Epithelial cell of proximal tubule (primary cell): ENCODE data around the gene CA9. TPM values are rescaled to one million over a fixed set of nuclear protein-coding genes. Genes with fewer than 3 reads are reported as not detected.

Experiments used
- DNase-seq: peaks from one replicate; pipeline ENCODE4 v3.0.0-alpha.2; 2011; ENCODE audit warnings: low read depth
- H3K4me3 ChIP-seq: 2 replicates; pipeline ENCODE4 v1.5.1; 2011; ENCODE audit warnings: low read depth, mild to moderate bottlenecking, low read length
- total RNA-seq: library from RNA; depleted of rRNA; stranded (reverse); fragments of >200 nt; gene quantifications from 2 replicates; pipeline ENCODE4 v1.2.3, GENCODE V29; 2015
- TF ChIP-seq, protein P1 (sequence below): conservative IDR thresholded peaks from 2 replicates; pipeline ENCODE4 v1.5.1; 2012; ENCODE audit warnings: low read depth, mild to moderate bottlenecking, low read length

Gene CA9
- total RNA-seq, 1 donor from 2014 or later = not detected

DNA sequence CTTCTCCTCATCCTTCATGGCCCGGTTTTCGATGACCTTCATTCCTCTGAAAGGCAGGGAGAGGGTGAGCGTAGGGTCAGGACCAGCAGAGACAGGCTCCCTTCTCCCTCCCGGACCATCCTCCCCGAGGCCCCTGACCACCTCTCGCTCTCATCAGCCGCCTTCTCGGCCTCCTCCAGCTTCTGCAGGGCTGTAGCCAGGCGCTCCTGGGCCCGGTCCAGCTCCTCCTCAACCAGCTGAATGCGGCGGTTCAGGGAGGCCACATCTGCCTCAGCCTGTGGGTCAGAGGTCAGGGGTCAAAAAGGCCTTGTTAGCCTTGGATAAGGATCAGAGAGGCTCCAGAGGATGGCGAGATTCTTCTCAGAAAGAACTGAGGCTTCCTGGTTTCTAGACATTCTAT, 11.8 kb downstream of the CA9 start:
- TF ChIP-seq, protein P1, sequence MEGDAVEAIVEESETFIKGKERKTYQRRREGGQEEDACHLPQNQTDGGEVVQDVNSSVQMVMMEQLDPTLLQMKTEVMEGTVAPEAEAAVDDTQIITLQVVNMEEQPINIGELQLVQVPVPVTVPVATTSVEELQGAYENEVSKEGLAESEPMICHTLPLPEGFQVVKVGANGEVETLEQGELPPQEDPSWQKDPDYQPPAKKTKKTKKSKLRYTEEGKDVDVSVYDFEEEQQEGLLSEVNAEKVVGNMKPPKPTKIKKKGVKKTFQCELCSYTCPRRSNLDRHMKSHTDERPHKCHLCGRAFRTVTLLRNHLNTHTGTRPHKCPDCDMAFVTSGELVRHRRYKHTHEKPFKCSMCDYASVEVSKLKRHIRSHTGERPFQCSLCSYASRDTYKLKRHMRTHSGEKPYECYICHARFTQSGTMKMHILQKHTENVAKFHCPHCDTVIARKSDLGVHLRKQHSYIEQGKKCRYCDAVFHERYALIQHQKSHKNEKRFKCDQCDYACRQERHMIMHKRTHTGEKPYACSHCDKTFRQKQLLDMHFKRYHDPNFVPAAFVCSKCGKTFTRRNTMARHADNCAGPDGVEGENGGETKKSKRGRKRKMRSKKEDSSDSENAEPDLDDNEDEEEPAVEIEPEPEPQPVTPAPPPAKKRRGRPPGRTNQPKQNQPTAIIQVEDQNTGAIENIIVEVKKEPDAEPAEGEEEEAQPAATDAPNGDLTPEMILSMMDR = no peak
- no peak for DNase-seq
- no peak overlapping the region for H3K4me3 ChIP-seq

DNA sequence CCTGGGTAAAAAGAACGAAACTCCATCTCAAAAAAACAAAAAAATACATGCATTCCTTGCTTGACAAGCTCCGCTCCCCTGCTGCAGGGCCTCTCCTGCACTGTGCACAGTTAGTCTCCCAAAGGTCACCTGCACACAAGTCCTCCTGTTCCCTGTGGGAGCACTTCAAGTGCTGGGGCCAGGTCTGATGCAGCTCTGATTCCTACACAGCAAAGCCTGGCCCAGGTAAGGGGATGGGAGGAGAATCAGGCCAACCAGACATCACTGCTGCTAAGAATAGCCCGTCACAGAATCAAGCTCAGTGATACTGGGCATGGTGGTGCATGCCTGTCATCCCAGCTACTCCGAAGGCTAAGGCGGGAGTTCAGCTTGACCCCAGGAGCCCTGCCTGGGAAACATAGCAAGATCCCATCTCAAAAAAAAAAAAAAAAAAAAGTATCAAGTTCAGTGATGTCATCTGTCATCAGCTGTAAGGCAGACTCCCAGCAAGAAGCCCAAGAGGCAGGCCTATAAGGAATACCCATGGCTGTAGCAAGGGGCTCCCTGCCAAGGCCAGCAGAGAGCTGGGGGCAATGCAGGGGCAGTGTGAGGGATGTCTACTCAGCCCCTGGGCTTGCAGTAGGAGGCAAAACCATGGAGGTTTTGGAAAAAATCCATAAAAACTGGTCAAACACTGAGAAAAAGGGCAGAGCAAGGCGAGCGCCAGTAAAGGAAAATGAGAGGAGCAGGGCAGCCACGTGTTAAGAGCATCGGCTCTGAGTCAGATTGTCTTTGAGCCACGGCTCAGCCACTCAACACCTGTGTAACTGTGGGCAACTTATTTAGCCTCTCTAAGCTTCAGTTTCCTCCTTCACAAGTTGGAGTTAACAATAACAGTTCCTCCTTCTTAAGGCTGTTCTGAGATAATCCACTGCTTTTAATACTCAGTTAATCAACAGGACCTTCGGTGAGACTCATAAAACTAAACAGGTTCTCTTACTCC, 12.8 kb downstream of the CA9 start:
- DNase-seq = no peak
- TF ChIP-seq, protein P1 = no peak
- H3K4me3 ChIP-seq = no peak overlapping the region

DNA sequence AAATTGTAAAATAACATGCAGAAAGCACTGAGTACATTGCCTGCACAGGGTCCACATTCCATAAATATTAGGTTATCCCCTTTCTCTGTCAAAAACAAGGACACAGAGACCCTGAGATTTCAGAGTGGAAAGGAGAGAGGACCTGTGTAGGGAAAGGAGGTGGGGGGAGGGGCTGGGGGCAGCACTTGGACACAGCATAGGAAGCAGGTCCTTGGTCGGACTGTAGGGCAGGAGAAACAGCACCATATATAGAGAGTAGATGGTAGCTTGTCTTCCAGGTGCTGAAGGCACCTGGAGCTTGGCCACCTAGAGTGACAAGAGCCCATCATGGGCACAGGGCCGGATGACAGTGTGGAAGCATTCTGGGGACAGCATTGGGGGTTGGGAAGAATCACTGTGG, 13.6 kb downstream of the CA9 start:
- no peak for DNase-seq
- H3K4me3 ChIP-seq = no peak overlapping the region
- TF ChIP-seq, protein P1 = no peak

DNA sequence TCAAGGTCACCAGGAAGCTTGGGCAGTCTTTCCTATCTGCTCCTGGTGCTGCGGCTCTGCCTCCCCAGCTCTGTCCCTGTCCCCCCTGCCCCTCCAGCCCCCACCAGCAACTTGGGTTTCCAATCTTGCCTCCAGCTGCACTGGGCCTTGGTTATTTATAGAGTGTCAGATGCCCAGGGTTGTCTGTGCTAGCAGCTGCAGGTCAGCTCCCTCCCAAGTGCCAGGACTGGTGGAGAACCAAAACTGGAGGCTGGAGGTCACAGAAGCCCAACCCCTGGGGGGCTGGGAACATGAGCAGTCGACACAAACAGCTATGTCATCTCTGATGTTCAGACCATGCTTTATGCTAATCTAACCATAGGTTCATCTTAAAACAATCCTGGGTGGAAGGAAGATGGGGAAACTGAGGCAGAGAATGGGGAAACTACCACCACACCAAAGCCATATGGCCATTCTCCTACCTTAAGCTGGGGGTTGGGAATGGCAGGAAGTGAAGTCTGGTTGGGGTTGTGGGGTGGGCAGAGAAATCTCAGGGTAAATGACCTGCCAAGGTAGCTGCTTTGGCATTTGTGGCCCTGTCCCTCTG, 14.3 kb downstream of the CA9 start:
- H3K4me3 ChIP-seq = no peak overlapping the region
- TF ChIP-seq, protein P1 = no peak
- no peak for DNase-seq

DNA sequence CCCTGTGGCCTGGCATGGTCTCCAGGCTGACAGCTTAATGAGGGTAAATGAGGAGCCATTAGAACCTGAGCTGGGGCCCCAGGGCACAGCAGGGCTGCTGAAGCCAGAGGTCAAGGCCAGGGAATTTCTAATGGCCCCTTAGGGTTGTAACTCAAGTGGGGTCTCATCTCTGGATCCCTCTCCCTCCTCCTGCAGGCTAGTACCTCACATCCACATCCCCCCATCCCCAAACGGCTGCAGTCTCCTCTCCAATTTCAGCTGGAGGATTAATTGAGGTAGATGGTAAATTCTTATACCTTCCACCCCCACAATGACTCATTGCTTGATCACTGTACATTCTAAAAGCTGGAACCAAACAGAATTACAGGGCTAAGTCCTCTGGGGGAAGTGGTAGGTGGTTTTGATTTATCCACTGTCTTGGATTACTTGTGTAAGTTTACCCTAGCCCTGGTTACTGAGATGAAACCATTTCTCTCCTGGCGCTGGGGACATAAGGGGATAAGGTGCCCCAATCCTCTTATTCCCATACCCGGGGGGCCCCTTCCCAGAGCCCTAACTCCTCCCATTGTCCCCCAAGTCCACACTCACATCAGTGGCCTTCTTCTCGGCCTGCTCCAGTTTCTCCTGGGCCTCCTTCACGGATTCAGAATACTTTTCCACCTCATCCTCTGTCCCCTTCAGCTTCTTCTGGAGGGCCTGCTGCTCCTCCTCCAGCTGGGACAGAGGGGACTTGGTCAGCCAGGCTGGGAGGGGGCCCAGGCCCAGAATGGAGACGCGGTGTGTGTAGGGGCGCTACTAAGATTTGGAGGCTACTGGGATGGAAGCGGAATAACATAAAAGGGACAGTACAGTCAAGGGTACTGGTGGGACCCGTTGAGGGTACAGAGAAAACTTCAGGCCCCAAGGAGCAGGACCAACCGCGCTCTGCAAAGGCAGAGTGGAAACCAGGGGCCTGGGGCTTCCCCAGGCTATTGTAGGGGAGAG, 15.1 kb downstream of the CA9 start:
- DNase-seq = peak; percentile 48
- peak overlapping the region; percentile 78 for H3K4me3 ChIP-seq
- TF ChIP-seq, protein P1 = no peak

DNA sequence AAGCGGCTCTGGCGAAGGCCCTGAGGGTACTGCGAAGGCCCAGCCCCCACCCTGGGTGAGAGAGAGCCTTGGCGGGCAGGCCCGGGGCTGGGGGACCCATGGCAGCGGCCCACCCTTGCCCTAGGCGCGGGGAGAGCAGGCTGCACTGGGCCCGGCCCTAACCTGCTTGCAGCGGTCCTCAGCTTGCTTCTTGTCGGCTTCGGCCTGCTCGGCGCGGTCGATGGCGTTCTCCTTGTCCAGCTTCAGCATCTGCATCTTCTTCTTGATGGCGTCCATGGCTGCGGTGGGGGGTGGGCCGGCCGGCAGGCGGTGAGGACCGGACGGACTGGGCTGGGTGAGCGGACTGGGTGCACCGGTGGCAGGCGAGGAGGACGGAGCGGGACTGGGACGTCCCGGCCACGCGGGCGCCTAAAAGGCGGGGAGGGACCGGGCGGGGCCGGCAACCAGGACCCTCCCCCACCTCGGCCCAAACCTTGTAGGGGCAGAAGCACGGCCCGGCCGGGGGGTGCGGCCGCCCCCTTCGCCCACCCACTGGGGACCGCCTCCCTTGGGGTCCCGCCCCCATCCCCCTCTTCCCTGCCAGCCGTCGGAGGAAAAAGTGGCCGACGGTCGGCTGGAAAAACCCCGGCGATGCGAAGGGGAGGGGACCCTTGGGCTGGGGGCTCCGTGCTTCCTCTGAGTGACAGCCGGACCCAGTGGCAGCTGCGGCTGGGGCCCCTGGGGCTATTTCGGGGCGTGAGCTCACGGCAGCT, 16.0 kb downstream of the CA9 start, which contains the start of gene TPM2:
TPM2 (minus strand) TSS at position 384 of the 752 bp plus-strand sequence; CDS start at position 276, 108 bp downstream.
- no peak for DNase-seq
- TF ChIP-seq, protein P1 = no peak
- H3K4me3 ChIP-seq = peak within 1 kb of the TSS; percentile 78
